ENCODE results near the gene SKIC8. TPM values are rescaled to one million over a fixed set of nuclear protein-coding genes. Genes with fewer than 3 reads are reported as not detected.

Gene SKIC8
- total RNA-seq, 2 donors from 2014 or later: 35.9 to 47.0 TPM

DNA sequence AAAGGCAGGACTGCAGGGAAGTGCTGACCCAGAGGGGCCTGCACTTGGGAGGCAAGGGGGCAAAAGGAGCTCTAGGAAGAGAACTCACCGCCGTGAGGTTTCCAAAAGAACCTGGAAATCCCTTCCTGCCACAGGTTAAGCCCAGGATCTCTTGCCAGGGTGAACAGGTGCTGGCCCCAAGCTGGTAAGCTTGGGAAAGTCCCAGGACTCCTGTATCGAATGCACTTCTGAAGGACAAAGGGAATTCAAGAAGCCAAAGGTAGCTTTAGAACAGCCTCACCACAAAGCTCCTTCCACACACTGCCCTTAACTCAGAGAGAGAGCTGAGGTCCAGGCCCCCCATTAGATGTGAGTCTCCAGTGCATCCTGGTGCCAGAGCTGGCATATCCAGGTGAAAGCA lies 11.9 kb upstream of the SKIC8 start:
- no peak for DNase-seq
- H3K27me3 ChIP-seq: no peaks in the 10 kb centered on the region
- no peak overlapping the region for H3K27ac ChIP-seq
- no peaks in the 10 kb centered on the region for H3K9me3 ChIP-seq
- intact Hi-C loops (cut with DNase I): loop anchor here (5.0 kb wide), 1 partner anchor 111 kb away; no protein-coding TSS in a partner anchor
- no peak overlapping the region for H3K4me3 ChIP-seq
- H3K4me1 ChIP-seq: no peaks in the 10 kb centered on the region
- no peaks in the 10 kb centered on the region for H3K36me3 ChIP-seq
- no peak for TF ChIP-seq CTCF (IDR thresholded peaks at IDR 0.05)
- no peak overlapping the region for H3K9ac ChIP-seq (ENCODE audit: low read depth in 2 of 2, low read length in 2 of 2)

DNA sequence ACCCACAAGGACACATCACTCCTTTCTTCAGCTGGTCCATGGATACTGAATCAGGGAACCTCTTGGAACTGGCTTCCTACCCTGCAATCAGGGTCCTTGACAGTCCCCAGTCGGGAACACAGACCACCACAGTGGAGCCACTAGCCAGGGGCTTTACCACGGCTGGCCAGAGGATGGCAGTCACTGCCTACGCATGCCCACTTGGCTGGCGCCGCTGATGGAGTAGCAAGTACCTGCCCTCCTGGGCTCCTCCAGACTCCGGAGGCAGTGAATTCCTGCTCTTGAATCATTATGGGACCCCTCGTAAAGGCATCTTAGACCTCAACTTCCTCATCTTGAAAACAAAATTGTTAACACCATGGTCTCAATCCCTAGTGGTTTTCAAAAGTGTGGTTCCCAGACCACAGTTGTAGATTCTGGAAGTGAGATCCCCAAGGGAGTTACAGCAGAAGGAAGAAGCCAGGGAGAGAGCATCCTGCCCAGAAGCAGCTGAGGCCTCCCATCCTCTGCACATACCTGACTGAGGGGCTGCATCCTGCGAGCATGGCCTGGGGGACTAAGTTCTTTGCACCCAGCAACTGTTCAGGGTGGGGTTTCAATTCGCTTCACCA lies 9.1 kb upstream of the SKIC8 start:
- intact Hi-C loops (cut with DNase I): loop anchor here (5.0 kb wide), 1 partner anchor 174 kb away; no protein-coding TSS in a partner anchor
- TF ChIP-seq CTCF (IDR thresholded peaks at IDR 0.05): peak; percentile 91
- H3K27me3 ChIP-seq: no peaks in the 10 kb centered on the region

DNA sequence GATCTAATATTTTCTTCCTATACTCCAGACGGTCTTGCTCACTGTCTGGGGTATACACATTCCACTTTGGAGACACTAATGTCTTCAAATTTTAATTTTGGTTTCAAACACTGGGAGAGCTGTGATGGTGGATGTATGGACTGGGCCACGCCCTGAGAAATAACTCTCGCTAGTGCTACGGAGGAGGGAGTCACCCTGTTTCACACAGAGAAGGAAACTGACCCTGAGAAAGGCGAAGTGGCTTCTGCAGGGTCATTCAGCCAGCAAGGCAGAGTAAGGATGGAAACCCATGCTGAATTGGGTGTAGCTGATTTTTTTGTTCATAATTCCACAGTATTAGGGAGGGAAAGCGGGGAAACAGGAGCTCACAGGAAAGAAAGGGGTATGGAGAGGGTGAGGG lies 8.6 kb upstream of the SKIC8 start:
- no peak for DNase-seq

More for the DNA sequence above, 9.1 kb upstream of the SKIC8 start:
- Histone ChIP-seq H3K4me1 (no peaks in the 10 kb centered on the region), H3K4me3 (no peak overlapping the region), H3K36me3 (no peaks in the 10 kb centered on the region), H3K27ac (no peak overlapping the region), H3K9me3 (no peaks in the 10 kb centered on the region), H3K9ac (ENCODE audit: low read depth in 2 of 2, low read length in 2 of 2) (peak overlapping the region in 1 of 2 donors; percentile 26)
- peak; percentile 75 for DNase-seq

GRCh38 chr15:78306176-78306774 lies 6.9 kb upstream of the SKIC8 start:
- Histone ChIP-seq H3K9me3 (no peaks in the 10 kb centered on the region), H3K27me3 (no peaks in the 10 kb centered on the region), H3K9ac (ENCODE audit: low read depth in 2 of 2, low read length in 2 of 2) (no peak overlapping the region), H3K4me3 (no peak overlapping the region), H3K36me3 (no peaks in the 10 kb centered on the region), H3K4me1 (no peaks in the 10 kb centered on the region), H3K27ac (no peak overlapping the region)
- intact Hi-C loops (cut with DNase I): loop anchor here (5.0 kb wide), 1 partner anchor 176 kb away; no protein-coding TSS in a partner anchor
- DNase-seq: no peak
- no peak for TF ChIP-seq CTCF (IDR thresholded peaks at IDR 0.05)

More for the DNA sequence above, 8.6 kb upstream of the SKIC8 start:
- Histone ChIP-seq H3K27me3 (no peaks in the 10 kb centered on the region), H3K9ac (ENCODE audit: low read depth in 2 of 2, low read length in 2 of 2) (peak overlapping the region in 1 of 2 donors; percentile 26), H3K4me3 (no peak overlapping the region), H3K9me3 (no peaks in the 10 kb centered on the region), H3K27ac (no peak overlapping the region), H3K4me1 (no peaks in the 10 kb centered on the region), H3K36me3 (no peaks in the 10 kb centered on the region)
- no peak for TF ChIP-seq CTCF (IDR thresholded peaks at IDR 0.05)
- intact Hi-C loops (cut with DNase I): loop anchor here (5.0 kb wide), 1 partner anchor 174 kb away; no protein-coding TSS in a partner anchor

DNA sequence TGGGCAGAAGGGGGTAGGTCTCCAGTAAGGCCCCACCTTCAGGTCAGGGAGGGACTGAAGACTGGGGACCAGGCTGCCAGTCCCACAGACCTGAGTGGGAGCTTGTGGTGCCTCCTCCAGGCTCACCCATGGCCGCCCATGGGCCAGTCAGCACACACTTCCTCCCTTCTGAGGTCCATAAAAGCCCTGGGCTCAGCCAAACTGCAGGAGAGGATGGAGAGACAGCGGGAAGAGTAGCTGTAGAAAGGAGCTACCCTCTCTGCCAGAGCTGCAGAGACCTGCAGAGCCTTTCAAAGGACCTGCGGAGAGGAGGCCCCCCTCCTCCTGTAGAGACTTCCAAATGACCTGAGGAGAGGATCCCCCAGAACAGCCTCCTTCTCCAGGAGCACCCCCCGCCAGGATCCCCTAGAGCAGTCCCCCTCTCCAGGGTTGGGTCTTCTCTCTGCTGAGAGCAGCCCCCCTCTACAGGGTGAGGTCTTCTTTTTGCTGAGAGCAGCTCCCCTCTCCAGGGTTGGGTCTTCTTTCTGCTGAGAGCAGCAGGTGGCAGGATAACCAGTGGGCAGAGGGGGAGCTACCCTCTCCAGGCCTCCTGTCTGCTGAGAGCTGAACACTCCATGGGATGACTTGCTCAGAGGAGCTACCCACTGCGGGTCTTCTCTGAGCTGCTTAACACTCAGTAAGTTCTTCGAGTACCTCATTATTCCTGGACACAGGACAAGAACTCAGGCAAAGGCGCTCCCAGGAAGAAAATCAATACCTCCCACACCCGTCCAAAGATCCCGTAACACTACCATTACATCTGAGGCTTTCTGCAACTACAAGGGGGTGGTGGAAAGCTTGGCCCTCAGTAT lies 5.0 kb upstream of the SKIC8 start:
- no peak for DNase-seq
- Histone ChIP-seq H3K9me3 (no peaks in the 10 kb centered on the region), H3K27ac (no peak overlapping the region), H3K4me1 (no peaks in the 10 kb centered on the region), H3K36me3 (no peaks in the 10 kb centered on the region), H3K27me3 (no peaks in the 10 kb centered on the region), H3K9ac (ENCODE audit: low read depth in 2 of 2, low read length in 2 of 2) (no peak overlapping the region), H3K4me3 (no peak overlapping the region)
- TF ChIP-seq CTCF (IDR thresholded peaks at IDR 0.05): no peak
- intact Hi-C loops (cut with DNase I): loop anchor here (5.0 kb wide), 1 partner anchor 178 kb away; no protein-coding TSS in a partner anchor
